Prostate gland (tissue), 2 donors: Measurements from ENCODE around the gene SPECC1. TPM values are rescaled to one million over a fixed set of nuclear protein-coding genes. Genes with fewer than 3 reads are reported as not detected.
A peak's percentile ranks its signal among the peaks of the same experiment; 100 is the strongest.

Experiments used
- DNase-seq: peaks from one replicate; pipeline ENCODE4 v3.0.0-alpha.2; 2019; ENCODE audit warnings: low spot score
- H3K27ac ChIP-seq, 2 donors: fragments of 200-600 bp; sonication (generic); 2 replicates each; pipeline ENCODE4 v1.5.1; 2017 to 2019
- H3K27me3 ChIP-seq: fragments of 200-600 bp; sonication (generic); replicated peaks from 2 replicates; pipeline ENCODE4 v1.5.1; 2019; ENCODE audit not compliant: insufficient read depth
- H3K36me3 ChIP-seq, 2 donors: fragments of 200-600 bp; sonication (generic); 1 replicate in 1 of 2; 2 replicates in 1 of 2; pipeline versions ENCODE4 v1.5.1 to v1.8.1; 2017 to 2019
- H3K4me1 ChIP-seq: fragments of 200-600 bp; sonication (generic); replicated peaks from 2 replicates; pipeline ENCODE4 v1.5.1; 2019
- H3K4me3 ChIP-seq, 2 donors: fragments of 200-600 bp; sonication (generic); 2 replicates each; pipeline ENCODE4 v1.5.1; 2017 to 2019
- H3K9me3 ChIP-seq: fragments of 200-600 bp; sonication (generic); 2 replicates; pipeline ENCODE4 v1.5.1; 2017
- POLR2A ChIP-seq: fragments of 450-650 bp; IDR thresholded peaks from one replicate; pipeline ENCODE4 v1.6.1; 2016; ENCODE audit warnings: antibody characterized with exemption, mild to moderate bottlenecking
- POLR2AphosphoS5 ChIP-seq: sonication (generic); formaldehyde crosslinking; IDR thresholded peaks from one replicate; pipeline ENCODE4 v1.6.1; 2017; ENCODE audit warnings: antibody characterized with exemption
- WGBS: methylation state at CpG from one replicate; pipeline ENCODE4 v1.1.5; 2018; 5-methylcytosine and 5-hydroxymethylcytosine counted together
- intact Hi-C: fragments of 100-400 bp; cut with DNase I; formaldehyde crosslinking; loops from one replicate; pipeline ENCODE4 v1.14.2; 2022
- total RNA-seq, 2 donors: library from RNA; depleted of rRNA; stranded (reverse); fragments of >200 nt; gene quantifications; one replicate each; pipeline ENCODE4 v1.1.0, GENCODE V29; 2016
- TF ChIP-seq, protein P1 (sequence below), 4 experiments: fragments of 200-600 bp in 2 of 4; fragments of 450-650 bp in 2 of 4; sonication (generic) in 2 of 4; IDR thresholded peaks; 1 replicate in 3 of 4; 2 replicates in 1 of 4; pipeline ENCODE4 v1.5.1; 2016 to 2019; ENCODE audit warnings: antibody characterized with exemption in 4 of 4, mild to moderate bottlenecking in 2 of 4, moderate library complexity in 2 of 4

SPECC1 gene
- total RNA-seq, 2 donors from 2014 or later = 29.7 to 85.5 TPM

GRCh38 chr17:20202141-20202621 is 193.0 kb downstream of the SPECC1 start:
- WGBS = 70% methylated on average over 3 of the region's 3 CpGs
- TF ChIP-seq, protein P1, sequence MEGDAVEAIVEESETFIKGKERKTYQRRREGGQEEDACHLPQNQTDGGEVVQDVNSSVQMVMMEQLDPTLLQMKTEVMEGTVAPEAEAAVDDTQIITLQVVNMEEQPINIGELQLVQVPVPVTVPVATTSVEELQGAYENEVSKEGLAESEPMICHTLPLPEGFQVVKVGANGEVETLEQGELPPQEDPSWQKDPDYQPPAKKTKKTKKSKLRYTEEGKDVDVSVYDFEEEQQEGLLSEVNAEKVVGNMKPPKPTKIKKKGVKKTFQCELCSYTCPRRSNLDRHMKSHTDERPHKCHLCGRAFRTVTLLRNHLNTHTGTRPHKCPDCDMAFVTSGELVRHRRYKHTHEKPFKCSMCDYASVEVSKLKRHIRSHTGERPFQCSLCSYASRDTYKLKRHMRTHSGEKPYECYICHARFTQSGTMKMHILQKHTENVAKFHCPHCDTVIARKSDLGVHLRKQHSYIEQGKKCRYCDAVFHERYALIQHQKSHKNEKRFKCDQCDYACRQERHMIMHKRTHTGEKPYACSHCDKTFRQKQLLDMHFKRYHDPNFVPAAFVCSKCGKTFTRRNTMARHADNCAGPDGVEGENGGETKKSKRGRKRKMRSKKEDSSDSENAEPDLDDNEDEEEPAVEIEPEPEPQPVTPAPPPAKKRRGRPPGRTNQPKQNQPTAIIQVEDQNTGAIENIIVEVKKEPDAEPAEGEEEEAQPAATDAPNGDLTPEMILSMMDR (IDR thresholded peaks at IDR 0.05) = no peak
- H3K27ac ChIP-seq = no peak overlapping the region
- H3K36me3 ChIP-seq = no peaks in the 10 kb centered on the region
- no peak overlapping the region for H3K4me3 ChIP-seq
- DNase-seq = no peak
- H3K4me1 ChIP-seq = no peaks in the 10 kb centered on the region
- intact Hi-C loops = no loop called here
- H3K9me3 ChIP-seq = no peaks in the 10 kb centered on the region
- H3K27me3 ChIP-seq = no peaks in the 10 kb centered on the region

DNA sequence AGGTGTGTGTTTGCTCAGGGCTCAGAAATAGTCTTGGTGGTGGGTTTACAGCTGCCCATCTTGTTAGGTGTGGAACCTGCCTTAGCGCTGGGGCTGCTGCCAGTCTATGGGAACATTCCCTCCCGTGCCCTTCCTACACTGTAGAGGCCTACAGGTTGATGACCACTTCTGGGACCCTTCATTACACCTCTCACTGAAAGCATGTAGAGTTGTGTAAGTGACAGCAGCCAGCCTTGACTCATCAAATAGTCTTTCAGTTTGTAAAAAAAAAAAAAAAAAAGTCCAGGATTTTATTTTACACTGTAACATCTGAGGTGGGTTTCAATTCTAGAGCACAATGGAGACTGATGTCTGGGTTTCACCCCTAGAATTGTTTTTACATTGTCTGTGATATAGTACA is 193.9 kb downstream of the SPECC1 start:
- no peaks in the 10 kb centered on the region for H3K9me3 ChIP-seq
- no peak for DNase-seq
- H3K4me1 ChIP-seq = no peaks in the 10 kb centered on the region
- TF ChIP-seq, protein P1 (IDR thresholded peaks at IDR 0.05) = no peak
- no peak for TF ChIP-seq POLR2A
- no peak for TF ChIP-seq POLR2AphosphoS5
- H3K27me3 ChIP-seq = no peaks in the 10 kb centered on the region
- H3K36me3 ChIP-seq = no peaks in the 10 kb centered on the region
- no peak overlapping the region for H3K4me3 ChIP-seq
- WGBS = 94% methylated on average over 2 of the region's 2 CpGs
- H3K27ac ChIP-seq = no peak overlapping the region
- intact Hi-C loops = no loop called here

DNA sequence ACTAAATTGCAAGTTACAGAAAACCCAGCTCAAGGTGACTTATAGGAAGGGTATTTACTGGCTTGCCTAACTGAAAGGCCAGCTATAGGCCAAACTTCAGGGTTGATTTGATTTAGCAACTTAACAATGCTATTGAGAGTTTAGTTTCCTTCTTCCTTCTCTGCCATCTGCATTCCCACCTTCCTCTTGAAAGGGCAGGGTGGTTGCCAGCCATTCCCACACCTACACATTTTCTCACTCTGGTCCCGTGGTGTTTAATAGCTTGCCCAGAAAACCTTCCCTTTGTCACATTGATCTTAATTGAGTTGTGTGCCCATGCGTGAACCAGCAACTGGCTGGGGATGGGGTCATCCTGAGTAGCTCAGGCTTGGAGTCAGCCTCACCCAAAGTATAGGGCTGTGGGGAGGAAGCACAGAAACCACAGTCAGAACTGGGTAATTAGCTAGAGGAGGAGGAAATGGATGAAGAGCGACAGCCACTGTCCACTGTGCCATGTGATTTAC is 194.7 kb downstream of the SPECC1 start:
- Histone ChIP-seq H3K4me1 (no peaks in the 10 kb centered on the region), H3K9me3 (no peaks in the 10 kb centered on the region), H3K27me3 (no peaks in the 10 kb centered on the region), H3K36me3 (no peaks in the 10 kb centered on the region), H3K4me3 (no peak overlapping the region), H3K27ac (no peak overlapping the region)
- DNase-seq = no peak
- TF ChIP-seq POLR2AphosphoS5 = no peak
- TF ChIP-seq, protein P1 (IDR thresholded peaks at IDR 0.05) = no peak
- intact Hi-C loops = no loop called here
- 88% methylated on average over 3 of the region's 3 CpGs for WGBS

DNA sequence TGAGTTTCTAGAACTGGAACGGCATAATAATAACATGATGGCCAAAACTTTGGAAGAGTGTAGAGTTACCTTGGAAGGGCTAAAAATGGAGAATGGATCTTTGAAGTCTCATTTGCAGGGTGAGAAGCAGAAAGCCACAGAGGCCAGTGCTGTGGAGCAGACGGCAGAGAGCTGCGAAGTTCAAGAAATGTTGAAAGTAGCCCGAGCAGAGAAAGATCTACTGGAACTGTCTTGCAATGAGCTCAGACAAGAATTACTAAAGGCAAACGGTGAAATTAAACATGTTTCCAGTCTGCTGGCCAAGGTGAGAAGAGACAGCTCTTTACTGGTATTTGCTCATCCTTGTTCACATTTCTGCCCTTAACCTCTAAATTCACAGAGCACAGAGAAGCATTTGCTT is 196.4 kb downstream of the SPECC1 start:
- no peak overlapping the region for H3K4me3 ChIP-seq
- no peaks in the 10 kb centered on the region for H3K9me3 ChIP-seq
- intact Hi-C loops = no loop called here
- H3K36me3 ChIP-seq = no peaks in the 10 kb centered on the region
- H3K27ac ChIP-seq = no peak overlapping the region
- WGBS = 70% methylated on average over 5 of the region's 5 CpGs
- no peak for DNase-seq
- no peaks in the 10 kb centered on the region for H3K27me3 ChIP-seq
- TF ChIP-seq POLR2AphosphoS5 (no peak), POLR2A (no peak)
- TF ChIP-seq, protein P1 (IDR thresholded peaks at IDR 0.05) = no peak
- no peaks in the 10 kb centered on the region for H3K4me1 ChIP-seq

GRCh38 chr17:20206068-20206467 is 196.9 kb downstream of the SPECC1 start:
- H3K27me3 ChIP-seq = no peaks in the 10 kb centered on the region
- H3K4me3 ChIP-seq = no peak overlapping the region
- intact Hi-C loops = no loop called here
- H3K27ac ChIP-seq = peak overlapping the region in 1 of 2 donors; percentile 22
- H3K36me3 ChIP-seq = no peaks in the 10 kb centered on the region
- no peaks in the 10 kb centered on the region for H3K9me3 ChIP-seq
- TF ChIP-seq, protein P1 (IDR thresholded peaks at IDR 0.05) = no peak
- TF ChIP-seq POLR2A (no peak), POLR2AphosphoS5 (no peak)
- WGBS = 86% methylated on average over 3 of the region's 3 CpGs
- H3K4me1 ChIP-seq = no peaks in the 10 kb centered on the region
- DNase-seq = peak; percentile 34
